Ovary (tissue), 9 donors: ENCODE data around the gene BPIFA2. TPM values are rescaled to one million over a fixed set of nuclear protein-coding genes. Genes with fewer than 3 reads are reported as not detected.

Source experiments
- DNase-seq, 5 donors: peaks; one replicate each; pipeline ENCODE4 v3.0.0-alpha.2; 2019 to 2020
- H3K27ac ChIP-seq, 2 donors: fragments of 200-600 bp; one replicate each; pipeline versions ENCODE4 v1.5.1 to v1.8.0; 2019 to 2022
- H3K27me3 ChIP-seq: fragments of 200-600 bp; one replicate; pipeline ENCODE4 v1.8.0; 2022
- H3K36me3 ChIP-seq: fragments of 200-600 bp; sonication (generic); one replicate; pipeline ENCODE4 v1.5.1; 2019
- H3K4me1 ChIP-seq: one replicate; pipeline ENCODE4 v1.8.1; 2013; ENCODE audit warnings: mild to moderate bottlenecking, moderate library complexity; ENCODE audit not compliant: insufficient read depth
- H3K4me3 ChIP-seq: fragments of 200-600 bp; sonication (generic); one replicate; pipeline ENCODE4 v1.5.1; 2017
- H3K9me3 ChIP-seq, 2 donors: fragments of 200-600 bp in 1 of 2; sonication (generic) in 1 of 2; one replicate each; pipeline versions ENCODE4 v1.5.1 to v1.8.1; 2013 to 2019; ENCODE audit warnings: mild to moderate bottlenecking in 1 of 2, moderate library complexity in 1 of 2
- CTCF ChIP-seq, 3 donors: fragments of 450-650 bp in 2 of 3; fragments of 200-600 bp in 1 of 3; IDR thresholded peaks; one replicate each; pipeline versions ENCODE4 v1.5.1 to v1.8.0; 2016 to 2022; ENCODE audit warnings: antibody characterized with exemption in 3 of 3, mild to moderate bottlenecking in 1 of 3
- EP300 ChIP-seq: sonication (generic); formaldehyde crosslinking; IDR thresholded peaks from one replicate; pipeline ENCODE4 v1.6.1; 2017; ENCODE audit warnings: antibody characterized with exemption
- POLR2A ChIP-seq: fragments of 450-650 bp; IDR thresholded peaks from one replicate; pipeline ENCODE4 v1.6.1; 2017; ENCODE audit warnings: antibody characterized with exemption, mild to moderate bottlenecking, moderate library complexity
- WGBS, 3 donors: extraction: QIAGEN DNeasy Blood & Tissue Kit in 1 of 3; methylation state at CpG; one replicate each; pipeline versions ENCODE4 v1.1.5 to v1.1.7; 2013 to 2017; 5-methylcytosine and 5-hydroxymethylcytosine counted together
- intact Hi-C, 4 donors: fragments of 100-400 bp; cut with DNase I; formaldehyde crosslinking; loops; one replicate each; pipeline versions ENCODE4 v1.11.0 to v1.15.1; 2022 to 2023
- polyA plus RNA-seq, 2 donors: library from polyadenylated mRNA; stranded (reverse); fragments of 200-250 nt in 1 of 2; fragments of 350-450 nt in 1 of 2; fragmentation: Illumina TruSeq in 1 of 2; extraction: RNeasy Lipid Tissue Mini Kit (QIAGEN cat#74804) in 1 of 2; gene quantifications; one replicate each; pipeline ENCODE4 v1.2.3, GENCODE V29; 2013 to 2014
- total RNA-seq, 7 donors: library from RNA; depleted of rRNA in 2 of 7; stranded (reverse); fragments of >200 nt in 2 of 7; fragmentation: NEBNext Ultra II Directional in 3 of 7; extraction: Animal tissue kit (Norgen Biotek cat#: 25700) in 3 of 7; gene quantifications; one replicate each; pipeline versions ENCODE4 v1.1.0 to v1.2.4, GENCODE V29; 2016 to 2023
- donor health status: DM: no; HTN: no; CAD: no; lungs with moderate emphysema.
- donor health status: DM: no; HTN: no; CAD: no.
- donor health status: Bipolar disorder and iron deficiency.
- donor health status: DM: yes; HTN: yes; CAD: no.
- donor health status: DM: no; HTN: no; CAD: no.
- donor health status: DM: yes; HTN: yes; CAD: no.

The BPIFA2 gene
- total and polyA plus RNA-seq, 9 donors = not detected

GRCh38 chr20:33124994-33125393 is 43.0 kb upstream of the BPIFA2 start:
- H3K4me1 ChIP-seq = peaks cover 2% of the 10 kb centered on the region
- H3K4me3 ChIP-seq = no peak overlapping the region
- no peaks in the 10 kb centered on the region for H3K27me3 ChIP-seq
- H3K36me3 ChIP-seq = no peaks in the 10 kb centered on the region
- no peaks in the 10 kb centered on the region for H3K9me3 ChIP-seq
- no peak for DNase-seq
- WGBS, 3 donors = 71 to 80% (median 77%) methylated on average over 6 of the region's 6 CpGs
- TF ChIP-seq EP300 (no peak), CTCF (IDR thresholded peaks at IDR 0.05) (no peak), POLR2A (no peak)
- intact Hi-C loops = no loop called here
- no peak overlapping the region for H3K27ac ChIP-seq

- Histone ChIP-seq H3K27ac (no peak overlapping the region), H3K9me3 (no peaks in the 10 kb centered on the region), H3K36me3 (no peaks in the 10 kb centered on the region), H3K4me1 (peaks cover 2% of the 10 kb centered on the region), H3K4me3 (no peak overlapping the region), H3K27me3 (no peaks in the 10 kb centered on the region)
- no peak for DNase-seq
- WGBS, 3 donors = 47 to 63% (median 47%) methylated on average over 6 of the region's 6 CpGs
- intact Hi-C loops = no loop called here
- TF ChIP-seq POLR2A (no peak), CTCF (IDR thresholded peaks at IDR 0.05) (no peak), EP300 (no peak)
Measured at GRCh38 chr20:33125983-33126382, 42.0 kb upstream of the BPIFA2 start.

- Histone ChIP-seq H3K27ac (no peak overlapping the region), H3K27me3 (no peaks in the 10 kb centered on the region), H3K4me3 (no peak overlapping the region), H3K36me3 (no peaks in the 10 kb centered on the region), H3K4me1 (peaks cover 2% of the 10 kb centered on the region), H3K9me3 (no peaks in the 10 kb centered on the region)
- TF ChIP-seq CTCF (IDR thresholded peaks at IDR 0.05) (no peak), EP300 (no peak), POLR2A (no peak)
- DNase-seq = no peak
- 43 to 61% (median 51%) methylated on average over 4 of the region's 4 CpGs for WGBS, 3 donors
- intact Hi-C loops = no loop called here
Measured at GRCh38 chr20:33127422-33128097, 40.4 kb upstream of the BPIFA2 start.

- WGBS, 3 donors = 83 to 91% (median 87%) methylated on average over 9 of the region's 9 CpGs
- Histone ChIP-seq H3K9me3 (no peaks in the 10 kb centered on the region), H3K4me3 (no peak overlapping the region), H3K27ac (no peak overlapping the region), H3K27me3 (no peaks in the 10 kb centered on the region), H3K4me1 (peaks cover 2% of the 10 kb centered on the region), H3K36me3 (no peaks in the 10 kb centered on the region)
- TF ChIP-seq CTCF (IDR thresholded peaks at IDR 0.05) (no peak), POLR2A (no peak), EP300 (no peak)
- no peak for DNase-seq
- intact Hi-C loops = no loop called here
Measured at GRCh38 chr20:33130568-33131061, 37.3 kb upstream of the BPIFA2 start.
